Measurements from ENCODE around the gene MSTO1. TPM values are rescaled to one million over a fixed set of nuclear protein-coding genes. Genes with fewer than 3 reads are reported as not detected.
"Not testable (repeated sequence)": the region's sequence is repeated elsewhere in the genome, so short reads cannot be mapped to it uniquely, and the experiment has no call there.

MSTO1 gene
- total RNA-seq, 1 experiment from 2014 or later: 61.7 TPM

- H3K27me3 Mint-ChIP-seq (ENCODE audit: low read depth): peaks cover 7% of the 10 kb centered on the region; the same call in 1 of the 2 replicates
- ATAC-seq: no peak
- H3K36me3 Mint-ChIP-seq: peaks cover 9% of the 10 kb centered on the region
- DNase-seq (ENCODE audit: low spot score): no peak
- peaks cover 34% of the 10 kb centered on the region for H3K9me3 Mint-ChIP-seq
- H3K27ac Mint-ChIP-seq: no peak overlapping the region
- ChIA-PET CTCF (no interaction called here), POLR2A (no interaction called here)
- H3K4me3 Mint-ChIP-seq: no peak overlapping the region
- TF ChIP-seq MLX (CRISPR knock-in tag; IDR thresholded peaks at IDR 0.05): no peak
- TF ChIP-seq USF1 (CRISPR knock-in tag; IDR thresholded peaks at IDR 0.05): no peak
- no peak for TF ChIP-seq ZNF416 (CRISPR knock-in tag; IDR thresholded peaks at IDR 0.05)
- no peak for TF ChIP-seq RORB (CRISPR knock-in tag; IDR thresholded peaks at IDR 0.05)
- no peak for TF ChIP-seq GRHL2 (CRISPR knock-in tag; IDR thresholded peaks at IDR 0.05; ENCODE audit: insufficient replicate concordance, severe bottlenecking)
- TF ChIP-seq PRDM15 (CRISPR knock-in tag; IDR thresholded peaks at IDR 0.05): no peak
- TF ChIP-seq OVOL2 (CRISPR knock-in tag; IDR thresholded peaks at IDR 0.05; ENCODE audit: borderline replicate concordance): no peak
- H3K4me1 Mint-ChIP-seq: peaks cover 10% of the 10 kb centered on the region
Measured at GRCh38 chr1:155622191-155622590, 12.2 kb downstream of the MSTO1 start.

GRCh38 chr1:155623357-155623756, 13.3 kb downstream of the MSTO1 start:
- ChIA-PET CTCF (no interaction called here), POLR2A (no interaction called here)
- no peak overlapping the region for H3K4me3 Mint-ChIP-seq
- DNase-seq (ENCODE audit: low spot score) (no peak), ATAC-seq (no peak)
- peaks cover 7% of the 10 kb centered on the region; the same call in 1 of the 2 replicates for H3K27me3 Mint-ChIP-seq (ENCODE audit: low read depth)
- peaks cover 10% of the 10 kb centered on the region for H3K4me1 Mint-ChIP-seq
- no peak overlapping the region for H3K27ac Mint-ChIP-seq
- peaks cover 9% of the 10 kb centered on the region for H3K36me3 Mint-ChIP-seq
- TF ChIP-seq ZNF219 (CRISPR knock-in tag; IDR thresholded peaks at IDR 0.05; ENCODE audit: borderline replicate concordance): no peak
- TF ChIP-seq ARID4B (CRISPR knock-in tag; IDR thresholded peaks at IDR 0.05; ENCODE audit: borderline replicate concordance): no peak
- no peak for TF ChIP-seq ZMAT4 (CRISPR knock-in tag; IDR thresholded peaks at IDR 0.05)
- TF ChIP-seq CDX4 (CRISPR knock-in tag; IDR thresholded peaks at IDR 0.05; ENCODE audit: borderline replicate concordance): no peak
- no peak for TF ChIP-seq USF2 (CRISPR knock-in tag; IDR thresholded peaks at IDR 0.05)
- peaks cover 34% of the 10 kb centered on the region for H3K9me3 Mint-ChIP-seq

GRCh38 chr1:155626428-155626827, 16.4 kb downstream of the MSTO1 start:
- Mint-ChIP-seq H3K9me3 (peaks cover 34% of the 10 kb centered on the region), H3K4me1 (peaks cover 10% of the 10 kb centered on the region)
- CTCF ChIA-PET; H3K4me3 Mint-ChIP-seq; DNase-seq (ENCODE audit: low spot score); H3K36me3 Mint-ChIP-seq; POLR2A ChIA-PET; ATAC-seq; H3K27ac Mint-ChIP-seq; H3K27me3 Mint-ChIP-seq (ENCODE audit: low read depth): not testable (repeated sequence)

All from WTC11 (cell line).